GM12872 (cell line): ENCODE results near the gene MEG3.

Source experiments
- CTCF ChIP-seq: IDR thresholded peaks from 3 replicates; pipeline ENCODE4 v1.5.1; 2011; ENCODE audit warnings: low read depth, mild to moderate bottlenecking, low read length, moderate library complexity; ENCODE audit not compliant: insufficient read depth

The MEG3 gene

GRCh38 chr14:100849115-100849781 is 23.3 kb downstream of the MEG3 start:
- TF ChIP-seq CTCF = no peak

GRCh38 chr14:100850841-100851585 is 25.1 kb downstream of the MEG3 start:
- peak; percentile 84 for TF ChIP-seq CTCF

DNA sequence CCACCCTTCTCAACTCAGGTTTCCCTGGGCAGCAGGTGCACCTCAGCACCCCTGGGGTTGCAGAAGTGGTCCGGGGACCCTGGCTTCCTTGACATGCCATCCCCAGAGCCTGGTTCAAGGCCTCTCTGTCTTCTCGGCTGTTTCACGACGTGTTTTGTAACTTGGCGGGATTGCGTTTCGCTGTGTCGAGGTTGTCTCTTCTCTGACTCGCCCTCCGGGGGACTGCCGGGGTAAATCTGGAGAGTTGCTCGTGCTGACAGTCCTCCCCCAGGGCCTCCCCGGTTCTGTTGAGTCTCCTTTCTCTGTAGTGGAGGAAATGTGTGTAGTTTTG is 25.6 kb downstream of the MEG3 start:
- no peak for TF ChIP-seq CTCF

DNA sequence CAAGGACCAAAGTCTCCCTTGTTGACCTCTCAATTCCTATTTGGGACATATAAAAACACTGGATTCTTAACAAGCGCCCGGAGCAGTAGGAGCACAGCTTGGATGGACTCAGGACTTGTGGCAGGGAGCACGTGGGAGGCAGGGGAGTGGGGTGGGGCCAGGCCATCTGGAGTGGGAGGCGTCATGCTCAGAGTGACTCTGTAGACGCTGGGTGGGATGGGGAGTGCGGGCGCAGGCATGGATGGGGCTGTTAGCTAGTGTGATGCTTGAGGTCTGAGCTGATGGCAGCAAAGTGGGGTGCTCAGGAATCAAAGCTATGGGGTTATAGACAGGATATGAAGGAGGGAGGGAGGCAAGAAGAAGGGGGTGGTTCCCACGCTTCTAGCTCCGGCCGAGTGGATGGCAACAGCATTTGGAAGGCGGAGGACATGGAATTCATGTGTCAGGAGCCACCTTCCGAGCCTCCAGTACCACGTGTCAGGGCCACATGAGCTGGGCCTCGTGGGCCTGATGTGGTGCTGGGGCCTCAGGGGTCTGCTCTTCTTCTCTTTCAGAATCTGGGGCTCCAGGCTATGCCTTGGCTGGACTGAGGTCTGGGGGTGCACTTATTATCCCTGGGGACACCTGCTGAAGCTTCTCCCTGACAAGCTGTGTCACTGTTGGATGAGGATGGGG is 26.2 kb downstream of the MEG3 start:
- TF ChIP-seq CTCF = no peak

DNA sequence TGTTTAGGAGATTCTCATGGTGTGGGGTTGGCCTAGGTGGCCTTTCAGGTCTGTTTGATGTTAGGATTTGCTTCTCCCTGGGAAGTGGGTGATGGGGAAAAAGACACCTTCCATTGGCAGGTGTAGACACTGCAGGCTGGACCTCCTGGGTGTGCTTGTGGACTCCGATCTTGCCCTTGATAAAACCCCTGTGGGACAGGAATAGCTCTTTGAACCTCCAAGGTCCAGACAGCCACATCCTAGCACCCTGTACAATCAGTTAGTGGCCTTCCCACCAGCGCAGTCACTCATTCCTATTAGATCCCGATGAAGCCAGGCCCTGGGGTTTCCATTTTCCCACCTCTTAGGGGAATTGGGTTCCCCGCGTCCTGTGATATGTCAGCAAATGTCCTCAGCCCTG is 28.5 kb downstream of the MEG3 start:
- no peak for TF ChIP-seq CTCF

- TF ChIP-seq CTCF = no peak
Observed at GRCh38 chr14:100855256-100855930, 29.5 kb downstream of the MEG3 start.
